ENCODE results near the gene MKNK2. TPM values are rescaled to one million over a fixed set of nuclear protein-coding genes. Genes with fewer than 3 reads are reported as not detected.

Gene MKNK2
- total and polyA plus RNA-seq, 2 of the 13 experiments (the other 11 are each of a cell fraction or from before 2014, with no cell fraction given) = 44.9 to 112 TPM

- TF ChIP-seq ZNF710 (CRISPR knock-in tag; IDR thresholded peaks at IDR 0.05; ENCODE audit: borderline replicate concordance) = peak; percentile 82; the same call in 1 of the 2 replicates
- TF ChIP-seq POGZ (CRISPR knock-in tag; IDR thresholded peaks at IDR 0.05) = peak; percentile 29; the same call in 1 of the 2 replicates
- 0 out of 2 replicates have a peak, but pooled peaks have one; percentile 0 for TF ChIP-seq KDM5A (IDR thresholded peaks at IDR 0.05; ENCODE audit: borderline replicate concordance, low read length)
- TF ChIP-seq ZSCAN5A (CRISPR knock-in tag; IDR thresholded peaks at IDR 0.05; ENCODE audit: borderline replicate concordance) = no peak
- TF ChIP-seq ZNF337 (CRISPR knock-in tag; IDR thresholded peaks at IDR 0.05; ENCODE audit: borderline replicate concordance, low read depth) = no peak
- no peak for TF ChIP-seq ZNF33B (CRISPR knock-in tag; IDR thresholded peaks at IDR 0.05)
- TF ChIP-seq ZNF251 (CRISPR knock-in tag; IDR thresholded peaks at IDR 0.05) = no peak
- TF ChIP-seq TEAD3 (CRISPR knock-in tag; optimal IDR thresholded peaks at IDR 0.05; ENCODE audit: borderline replicate concordance) = peak; percentile 9
- TF ChIP-seq MAFG (CRISPR knock-in tag; IDR thresholded peaks at IDR 0.05) = no peak
- no peak; the same call in 1 of the 2 replicates for TF ChIP-seq CREB3 (CRISPR knock-in tag; IDR thresholded peaks at IDR 0.05)
- no peak for TF ChIP-seq PHF5A (CRISPR knock-in tag; IDR thresholded peaks at IDR 0.05; ENCODE audit: low read depth, unreplicated experiment)
- no peak for TF ChIP-seq MLLT10 (CRISPR knock-in tag; IDR thresholded peaks at IDR 0.05)
- no peak; the same call in 1 of the 2 replicates for TF ChIP-seq ZNF782 (CRISPR knock-in tag; IDR thresholded peaks at IDR 0.05; ENCODE audit: borderline replicate concordance)
- TF ChIP-seq RFXAP (CRISPR knock-in tag; IDR thresholded peaks at IDR 0.05; ENCODE audit: borderline replicate concordance) = peak; percentile 99
- TF ChIP-seq SETDB1 (CRISPR knock-in tag; IDR thresholded peaks at IDR 0.05; ENCODE audit: borderline replicate concordance) = no peak
- TF ChIP-seq REPIN1 (CRISPR knock-in tag; IDR thresholded peaks at IDR 0.05; ENCODE audit: borderline replicate concordance, low read depth) = peak; percentile 67; the same call in 1 of the 2 replicates
- TF ChIP-seq ZBTB1 (CRISPR knock-in tag; IDR thresholded peaks at IDR 0.05; ENCODE audit: borderline replicate concordance) = no peak
- TF ChIP-seq MXD4 (CRISPR knock-in tag; IDR thresholded peaks at IDR 0.05) = 0 out of 2 replicates have a peak, but pooled peaks have one; percentile 27
- TF ChIP-seq ZNF160 (CRISPR knock-in tag; IDR thresholded peaks at IDR 0.05) = no peak
- no peak for TF ChIP-seq GABPA (IDR thresholded peaks at IDR 0.05; ENCODE audit: low read depth, low read length)
- TF ChIP-seq GABPA (CRISPR knock-in tag; IDR thresholded peaks at IDR 0.05; ENCODE audit: low read depth) = peak; percentile 6; the same call in 1 of the 2 replicates
- 0 out of 2 replicates have a peak, but pooled peaks have one; percentile 61 for TF ChIP-seq ZNF530 (CRISPR knock-in tag; IDR thresholded peaks at IDR 0.05; ENCODE audit: low read depth)
- TF ChIP-seq NFIC (IDR thresholded peaks at IDR 0.05; ENCODE audit: low read length) = no peak
- TF ChIP-seq NR2F6 (IDR thresholded peaks at IDR 0.05) = peak; percentile 37; the same call in 1 of the 2 replicates
- TF ChIP-seq NR2F6 (CRISPR knock-in tag; IDR thresholded peaks at IDR 0.05) = peak; percentile 47; the same call in 1 of the 2 replicates
These were observed 10.7 kb upstream of the MKNK2 start (continued) for GRCh38 chr19:2061495-2062388.

Data from HepG2 (cell line).